Measurements from ENCODE around the gene COL4A2. TPM values are rescaled to one million over a fixed set of nuclear protein-coding genes. Genes with fewer than 3 reads are reported as not detected.
"Not testable (repeated sequence)": the region's sequence is repeated elsewhere in the genome, so short reads cannot be mapped to it uniquely, and the experiment has no call there.

The COL4A2 gene
- total RNA-seq, 1 donor from 2014 or later: 120 TPM

GRCh38 chr13:110319774-110320509, 12.9 kb downstream of the COL4A2 start:
- TF ChIP-seq CTCF (IDR thresholded peaks at IDR 0.05; ENCODE audit: unreplicated experiment): no peak
- no peak for DNase-seq (ENCODE audit: low spot score, unreplicated experiment)
- Mint-ChIP-seq H3K27me3 (no peaks in the 10 kb centered on the region), H3K4me3 (ENCODE audit: low read depth) (no peak overlapping the region), H3K9me3 (ENCODE audit: low read depth) (peaks cover 3% of the 10 kb centered on the region), H3K36me3 (ENCODE audit: insufficient read depth) (peaks cover 8% of the 10 kb centered on the region), H3K27ac (no peak overlapping the region), H3K4me1 (ENCODE audit: low read depth) (peaks cover 6% of the 10 kb centered on the region)

- no peak for TF ChIP-seq CTCF (IDR thresholded peaks at IDR 0.05; ENCODE audit: unreplicated experiment)
- no peak for DNase-seq (ENCODE audit: low spot score, unreplicated experiment)
- Mint-ChIP-seq H3K27me3 (no peaks in the 10 kb centered on the region), H3K36me3 (ENCODE audit: insufficient read depth) (peaks cover 8% of the 10 kb centered on the region), H3K9me3 (ENCODE audit: low read depth) (peaks cover 3% of the 10 kb centered on the region), H3K27ac (no peak overlapping the region), H3K4me3 (ENCODE audit: low read depth) (no peak overlapping the region), H3K4me1 (ENCODE audit: low read depth) (peaks cover 6% of the 10 kb centered on the region)
These were observed 13.6 kb downstream of the COL4A2 start for GRCh38 chr13:110320645-110321044.

- H3K4me3 Mint-ChIP-seq (ENCODE audit: low read depth); H3K27ac Mint-ChIP-seq; DNase-seq (ENCODE audit: low spot score, unreplicated experiment); H3K36me3 Mint-ChIP-seq (ENCODE audit: insufficient read depth); H3K9me3 Mint-ChIP-seq (ENCODE audit: low read depth); H3K27me3 Mint-ChIP-seq: not testable (repeated sequence)
- peaks cover 11% of the 10 kb centered on the region for H3K4me1 Mint-ChIP-seq (ENCODE audit: low read depth)
These were observed 14.5 kb downstream of the COL4A2 start for GRCh38 chr13:110321573-110321972.

GRCh38 chr13:110322126-110322827, 15.2 kb downstream of the COL4A2 start:
- H3K27ac Mint-ChIP-seq: no peak overlapping the region
- peaks cover 18% of the 10 kb centered on the region for H3K4me1 Mint-ChIP-seq (ENCODE audit: low read depth)
- peaks cover 3% of the 10 kb centered on the region for H3K9me3 Mint-ChIP-seq (ENCODE audit: low read depth)
- H3K36me3 Mint-ChIP-seq (ENCODE audit: insufficient read depth): peaks cover 5% of the 10 kb centered on the region
- DNase-seq (ENCODE audit: low spot score, unreplicated experiment): no peak
- peaks cover 2% of the 10 kb centered on the region for H3K27me3 Mint-ChIP-seq
- no peak overlapping the region for H3K4me3 Mint-ChIP-seq (ENCODE audit: low read depth)
- TF ChIP-seq CTCF (IDR thresholded peaks at IDR 0.05; ENCODE audit: unreplicated experiment): no peak

- H3K4me1 Mint-ChIP-seq (ENCODE audit: low read depth): peaks cover 19% of the 10 kb centered on the region
- H3K27ac Mint-ChIP-seq: no peak overlapping the region
- DNase-seq (ENCODE audit: low spot score, unreplicated experiment): no peak
- TF ChIP-seq CTCF (IDR thresholded peaks at IDR 0.05; ENCODE audit: unreplicated experiment): no peak
- peaks cover 3% of the 10 kb centered on the region for H3K27me3 Mint-ChIP-seq
- H3K4me3 Mint-ChIP-seq (ENCODE audit: low read depth): no peak overlapping the region
- peaks cover 5% of the 10 kb centered on the region for H3K36me3 Mint-ChIP-seq (ENCODE audit: insufficient read depth)
- peaks cover 3% of the 10 kb centered on the region for H3K9me3 Mint-ChIP-seq (ENCODE audit: low read depth)
These were observed 15.7 kb downstream of the COL4A2 start for GRCh38 chr13:110322828-110323171.
